SU-DHL-6 (cell line): ENCODE results near the gene EPHB4.

Experiments
- H2AFZ ChIP-seq: fragments of 200-600 bp; sonication (generic); 2 replicates; pipeline ENCODE4 v1.6.1; 2014; ENCODE audit warnings: low read depth, mild to moderate bottlenecking, moderate library complexity, mixed read lengths, antibody characterized with exemption, low read length; ENCODE audit not compliant: severe bottlenecking
- H3F3A ChIP-seq: fragments of 200-600 bp; shearing (Covaris generic); 2 replicates; pipeline ENCODE4 v1.6.0; 2016; ENCODE audit warnings: antibody characterized with exemption, mild to moderate bottlenecking; ENCODE audit not compliant: insufficient read depth
- H3K27ac ChIP-seq: fragments of 200-600 bp; sonication (generic); 2 replicates; pipeline ENCODE4 v1.5.1; 2016; ENCODE audit warnings: low read depth, mild to moderate bottlenecking, low read length, moderate library complexity, mixed read lengths
- H3K27me3 ChIP-seq: fragments of 200-600 bp; sonication (generic), shearing (Covaris generic); 2 replicates; pipeline ENCODE4 v1.6.0; 2014; ENCODE audit warnings: mild to moderate bottlenecking, low read length
- H3K36me3 ChIP-seq: fragments of 200-600 bp; sonication (generic); 2 replicates; pipeline ENCODE4 v1.6.1; 2014; ENCODE audit warnings: mild to moderate bottlenecking, low read length, mixed read lengths
- H3K4me2 ChIP-seq: fragments of 300-600, 200-600 bp; shearing (Covaris generic), sonication (generic); 2 replicates; pipeline ENCODE4 v1.6.0; 2014; ENCODE audit warnings: low read length, low read depth, mild to moderate bottlenecking; ENCODE audit not compliant: poor library complexity, severe bottlenecking
- H3K4me3 ChIP-seq: fragments of 200-600 bp; sonication (generic); 2 replicates; pipeline ENCODE4 v1.5.1; 2014; ENCODE audit warnings: antibody characterized with exemption, low read length, mild to moderate bottlenecking, mixed read lengths; ENCODE audit not compliant: insufficient read depth, poor library complexity, severe bottlenecking
- H3K79me2 ChIP-seq: fragments of 200-600 bp; sonication (generic); 2 replicates; pipeline ENCODE4 v1.6.1; 2014; ENCODE audit warnings: mild to moderate bottlenecking, low read length, moderate library complexity; ENCODE audit not compliant: insufficient read depth
- H3K9ac ChIP-seq: fragments of 200-600 bp; sonication (generic); 2 replicates; pipeline ENCODE4 v1.7.0; 2014; ENCODE audit warnings: mild to moderate bottlenecking, low read length
- H3K9me2 ChIP-seq: fragments of 200-600 bp; sonication (generic); replicated peaks from 2 replicates; pipeline ENCODE4 v1.6.1; 2014; ENCODE audit warnings: low read length; ENCODE audit not compliant: insufficient read depth
- H3K9me3 ChIP-seq: fragments of 200-600 bp; sonication (generic); 2 replicates; pipeline ENCODE4 v1.6.1; 2014; ENCODE audit warnings: low read length, mixed read lengths; ENCODE audit not compliant: insufficient read depth
- H4K20me1 ChIP-seq: fragments of 200-600 bp; sonication (generic); 2 replicates; pipeline ENCODE4 v1.6.1; 2014; ENCODE audit warnings: low read depth, mild to moderate bottlenecking, antibody characterized with exemption, low read length, moderate library complexity, mixed read lengths
- CTCF ChIP-seq: fragments of 200-600 bp; sonication (generic); IDR thresholded peaks from one replicate; pipeline ENCODE4 v1.5.1; 2017; ENCODE audit warnings: antibody characterized with exemption, mild to moderate bottlenecking, low read length, moderate library complexity; ENCODE audit not compliant: insufficient read depth, poor library complexity, severe bottlenecking
- EZH2phosphoT487 ChIP-seq: fragments of 200-600 bp; sonication (generic), shearing (Covaris generic); conservative IDR thresholded peaks from 2 replicates; pipeline ENCODE4 v1.6.1; 2018; ENCODE audit warnings: mild to moderate bottlenecking, antibody characterized with exemption, low read length, moderate library complexity, mixed read lengths

The EPHB4 gene

GRCh38 chr7:100852048-100852872 is 24.9 kb upstream of the EPHB4 start, which contains the start of gene SLC12A9:
SLC12A9 (plus strand) TSS chr7:100852713; CDS start chr7:100854198, 1,485 bp downstream.
- Histone ChIP-seq H3K4me2 (peak within 1 kb of the TSS; percentile 99), H3K27me3 (no peaks in the 10 kb centered on the region), H3K27ac (peak within 1 kb of the TSS; percentile 82), H3K9me3 (no peaks in the 10 kb centered on the region), H3K9ac (peak within 1 kb of the TSS; percentile 75), H2AFZ (peak within 1 kb of the TSS; percentile 95), H3K36me3 (no peaks in the 10 kb centered on the region), H3F3A (peaks cover 9% of the 10 kb centered on the region), H3K79me2 (peaks cover 21% of the 10 kb centered on the region), H3K9me2 (no peaks in the 10 kb centered on the region), H4K20me1 (no peaks in the 10 kb centered on the region), H3K4me3 (peak within 1 kb of the TSS; percentile 85)
- TF ChIP-seq EZH2phosphoT487 (no peak), CTCF (peak; percentile 96)

- Histone ChIP-seq H3K36me3 (no peaks in the 10 kb centered on the region), H3K4me3 (no peak overlapping the region), H3K4me2 (no peak overlapping the region), H3K27me3 (no peaks in the 10 kb centered on the region), H3F3A (peaks cover 9% of the 10 kb centered on the region), H2AFZ (no peak overlapping the region), H3K27ac (no peak overlapping the region), H3K79me2 (no peaks in the 10 kb centered on the region), H3K9me2 (no peaks in the 10 kb centered on the region), H4K20me1 (no peaks in the 10 kb centered on the region), H3K9ac (no peak overlapping the region), H3K9me3 (no peaks in the 10 kb centered on the region)
- no peak for TF ChIP-seq CTCF
- no peak for TF ChIP-seq EZH2phosphoT487
Observed at GRCh38 chr7:100847360-100847759, 20.0 kb upstream of the EPHB4 start.

GRCh38 chr7:100840470-100841100 is 13.3 kb upstream of the EPHB4 start:
- no peak overlapping the region for H2AFZ ChIP-seq
- H3K4me2 ChIP-seq: no peak overlapping the region
- no peaks in the 10 kb centered on the region for H4K20me1 ChIP-seq
- no peak overlapping the region for H3K9ac ChIP-seq
- no peaks in the 10 kb centered on the region for H3K27me3 ChIP-seq
- H3K9me3 ChIP-seq: no peaks in the 10 kb centered on the region
- no peaks in the 10 kb centered on the region for H3K79me2 ChIP-seq
- no peak for TF ChIP-seq EZH2phosphoT487
- TF ChIP-seq CTCF: no peak
- no peaks in the 10 kb centered on the region for H3K36me3 ChIP-seq
- no peaks in the 10 kb centered on the region for H3F3A ChIP-seq
- no peaks in the 10 kb centered on the region for H3K9me2 ChIP-seq
- H3K27ac ChIP-seq: no peak overlapping the region
- no peak overlapping the region for H3K4me3 ChIP-seq
